ENCODE data around the gene SLC26A11.

Gene SLC26A11

GRCh38 chr17:80220054-80220735, at the start of gene SLC26A11, which contains the start of gene SGSH:
Gene SLC26A11, plus strand, starts transcription at chr17:80220427. Its CDS starts 1,134 bp downstream, at chr17:80221561.
Gene SGSH, minus strand, starts transcription at chr17:80220333. Its CDS starts 20 bp downstream, at chr17:80220313.
- peak within 1 kb of the TSS; percentile 95 for H3K27ac ChIP-seq
- TF ChIP-seq CTCF (conservative IDR thresholded peaks at IDR 0.05), result no peak

- no peak for TF ChIP-seq CTCF (conservative IDR thresholded peaks at IDR 0.05)
These were observed 48.5 kb upstream of the SLC26A11 start for GRCh38 chr17:80171681-80172080.

GRCh38 chr17:80173126-80173525, 47.1 kb upstream of the SLC26A11 start:
- no peak overlapping the region for H3K27ac ChIP-seq
- no peak for TF ChIP-seq CTCF (conservative IDR thresholded peaks at IDR 0.05)

More at GRCh38 chr17:80171681-80172080, 48.5 kb upstream of the SLC26A11 start:
- no peak overlapping the region for H3K27ac ChIP-seq

- no peak overlapping the region for H3K27ac ChIP-seq
- no peak for TF ChIP-seq CTCF (conservative IDR thresholded peaks at IDR 0.05)
These were observed 46.3 kb upstream of the SLC26A11 start for GRCh38 chr17:80173916-80174315.

GRCh38 chr17:80176757-80177156, 43.5 kb upstream of the SLC26A11 start:
- no peak for TF ChIP-seq CTCF (conservative IDR thresholded peaks at IDR 0.05)
- no peak overlapping the region for H3K27ac ChIP-seq

- H3K27ac ChIP-seq, result no peak overlapping the region
- TF ChIP-seq CTCF (conservative IDR thresholded peaks at IDR 0.05), result no peak
These were observed 42.1 kb upstream of the SLC26A11 start for GRCh38 chr17:80177986-80178595.

DNA sequence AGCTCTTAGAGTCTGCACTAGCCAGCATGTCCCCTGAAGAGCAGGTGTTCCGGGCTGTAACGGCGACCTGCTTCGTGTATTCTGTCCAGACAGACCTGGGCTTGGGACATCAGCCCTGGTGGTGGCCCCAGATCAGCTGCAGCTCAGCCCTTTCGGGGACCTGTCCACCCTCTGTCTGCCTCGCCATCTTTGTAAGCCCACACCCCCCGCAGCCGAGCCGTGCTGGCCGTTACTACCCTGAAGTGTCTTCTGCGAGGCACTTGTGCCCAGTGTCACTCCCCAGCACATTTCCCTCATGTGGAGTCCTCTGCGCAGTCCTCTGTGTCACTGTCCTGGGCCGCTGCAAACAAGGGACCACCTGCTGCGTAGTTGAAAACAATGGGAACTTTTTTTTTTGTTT, 40.0 kb upstream of the SLC26A11 start:
- no peak for TF ChIP-seq CTCF (conservative IDR thresholded peaks at IDR 0.05)
- H3K27ac ChIP-seq, result no peak overlapping the region
